ENCODE results near the gene WWOX.

- TF ChIP-seq, protein P1, sequence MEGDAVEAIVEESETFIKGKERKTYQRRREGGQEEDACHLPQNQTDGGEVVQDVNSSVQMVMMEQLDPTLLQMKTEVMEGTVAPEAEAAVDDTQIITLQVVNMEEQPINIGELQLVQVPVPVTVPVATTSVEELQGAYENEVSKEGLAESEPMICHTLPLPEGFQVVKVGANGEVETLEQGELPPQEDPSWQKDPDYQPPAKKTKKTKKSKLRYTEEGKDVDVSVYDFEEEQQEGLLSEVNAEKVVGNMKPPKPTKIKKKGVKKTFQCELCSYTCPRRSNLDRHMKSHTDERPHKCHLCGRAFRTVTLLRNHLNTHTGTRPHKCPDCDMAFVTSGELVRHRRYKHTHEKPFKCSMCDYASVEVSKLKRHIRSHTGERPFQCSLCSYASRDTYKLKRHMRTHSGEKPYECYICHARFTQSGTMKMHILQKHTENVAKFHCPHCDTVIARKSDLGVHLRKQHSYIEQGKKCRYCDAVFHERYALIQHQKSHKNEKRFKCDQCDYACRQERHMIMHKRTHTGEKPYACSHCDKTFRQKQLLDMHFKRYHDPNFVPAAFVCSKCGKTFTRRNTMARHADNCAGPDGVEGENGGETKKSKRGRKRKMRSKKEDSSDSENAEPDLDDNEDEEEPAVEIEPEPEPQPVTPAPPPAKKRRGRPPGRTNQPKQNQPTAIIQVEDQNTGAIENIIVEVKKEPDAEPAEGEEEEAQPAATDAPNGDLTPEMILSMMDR (IDR thresholded peaks at IDR 0.05): no peak
- TF ChIP-seq POLR2A (IDR thresholded peaks at IDR 0.05) (no peak), EP300 (IDR thresholded peaks at IDR 0.05) (no peak)
Observed at GRCh38 chr16:78972006-78972405, 872.6 kb downstream of the WWOX start.

All from gastroesophageal sphincter (tissue), 3 donors.